Daoy (cell line): Measurements from ENCODE around the gene SYPL1. TPM values are rescaled to one million over a fixed set of nuclear protein-coding genes. Genes with fewer than 3 reads are reported as not detected.
A peak's percentile ranks its signal among the peaks of the same experiment; 100 is the strongest.

ENCODE experiments used
- DNase-seq: peaks from one replicate; pipeline ENCODE4 v3.0.0-alpha.2; 2015; ENCODE audit warnings: low read depth
- total RNA-seq: library from RNA; depleted of rRNA; stranded (reverse); fragments of >200 nt; shearing (Covaris generic); gene quantifications from 2 replicates; pipeline ENCODE4 v1.2.3, GENCODE V29; 2014

Gene SYPL1
- total RNA-seq, 1 experiment from 2014 or later: 67.9 TPM

DNA sequence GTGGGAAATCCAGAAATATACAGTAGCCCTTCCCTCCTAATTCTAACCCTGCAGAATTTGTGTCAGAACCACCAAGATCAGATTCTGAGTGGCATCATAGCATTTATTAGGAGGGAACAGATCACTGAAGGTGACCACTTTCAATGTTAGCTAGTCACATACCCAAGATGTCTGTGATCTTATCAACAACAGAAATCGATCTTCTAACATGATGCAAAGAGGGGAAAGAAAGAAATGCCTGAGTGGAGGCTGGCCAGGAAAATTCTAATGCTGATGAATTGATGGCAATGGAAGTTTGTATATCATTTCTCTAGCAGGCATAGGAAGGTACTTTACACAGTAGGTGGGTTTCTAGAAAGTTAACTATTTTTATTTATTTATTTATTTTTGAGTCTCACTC, 10.6 kb upstream of the SYPL1 start:
- DNase-seq: no peak

- DNase-seq: no peak
These were observed 9.2 kb upstream of the SYPL1 start for GRCh38 chr7:106121189-106121810.

GRCh38 chr7:106120500-106120899, 8.4 kb upstream of the SYPL1 start:
- no peak for DNase-seq

- no peak for DNase-seq
These were observed 7.6 kb upstream of the SYPL1 start for GRCh38 chr7:106119719-106120118.

DNA sequence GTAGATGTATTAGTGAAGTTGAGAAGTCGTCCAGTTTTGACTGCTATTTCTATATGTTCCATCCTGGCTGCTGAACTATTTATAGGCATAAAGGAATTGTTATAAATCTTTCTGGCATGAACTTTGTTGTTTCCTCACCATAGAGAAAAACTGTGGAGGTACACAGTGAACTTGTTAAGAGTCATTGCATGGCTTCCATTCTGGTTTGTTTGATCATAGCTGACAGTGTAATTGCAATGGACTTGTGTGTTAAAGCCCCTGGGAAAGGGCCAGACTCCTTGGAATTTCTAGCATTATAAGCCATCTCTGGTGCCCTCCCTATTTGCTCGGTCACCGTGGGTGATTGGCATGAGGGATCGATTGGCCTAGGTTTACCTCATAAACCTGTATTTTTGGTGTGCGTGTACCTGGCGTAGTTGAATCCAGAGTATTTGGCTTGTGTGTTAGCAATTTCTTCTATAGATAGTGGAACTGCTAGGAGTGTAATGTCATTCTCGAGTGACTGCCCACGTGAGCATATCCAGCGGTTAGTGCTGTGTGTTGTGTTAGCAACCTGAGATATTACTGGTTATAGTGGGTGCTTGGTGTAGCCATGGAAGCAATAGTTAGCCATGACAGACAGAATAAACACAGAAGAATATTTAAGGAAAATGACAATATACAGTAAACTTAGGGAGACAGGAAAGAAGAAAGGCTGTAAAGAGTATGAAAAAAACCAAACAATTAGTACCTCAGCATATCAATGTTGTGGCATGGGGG, 5.9 kb upstream of the SYPL1 start:
- DNase-seq: no peak

DNA sequence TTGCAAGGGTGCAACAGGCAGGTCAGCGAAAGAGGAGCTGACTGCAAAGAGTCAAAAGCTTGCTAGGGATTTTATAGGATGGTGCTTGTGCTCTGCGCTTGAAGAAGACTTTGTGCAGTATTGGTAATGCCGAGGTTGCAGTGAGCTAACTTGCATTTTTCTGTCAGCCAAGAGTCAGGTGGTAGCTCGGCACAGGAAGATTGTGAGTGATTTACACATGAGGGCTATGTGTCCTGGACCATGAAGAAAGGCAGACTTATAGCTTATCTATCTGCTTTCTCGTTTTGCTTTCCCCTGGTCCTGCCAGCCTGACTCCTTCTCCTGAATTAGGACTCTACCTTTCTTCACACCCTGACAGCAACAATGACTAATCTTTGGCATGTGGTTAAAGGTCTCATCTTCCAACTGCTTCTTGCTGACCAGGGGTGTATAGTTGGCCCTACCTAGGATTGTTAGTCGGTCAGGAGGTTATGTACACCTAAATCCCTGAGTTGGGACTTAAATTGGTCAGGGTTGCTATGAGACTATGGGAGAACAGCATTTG, 4.1 kb upstream of the SYPL1 start:
- no peak for DNase-seq

DNA sequence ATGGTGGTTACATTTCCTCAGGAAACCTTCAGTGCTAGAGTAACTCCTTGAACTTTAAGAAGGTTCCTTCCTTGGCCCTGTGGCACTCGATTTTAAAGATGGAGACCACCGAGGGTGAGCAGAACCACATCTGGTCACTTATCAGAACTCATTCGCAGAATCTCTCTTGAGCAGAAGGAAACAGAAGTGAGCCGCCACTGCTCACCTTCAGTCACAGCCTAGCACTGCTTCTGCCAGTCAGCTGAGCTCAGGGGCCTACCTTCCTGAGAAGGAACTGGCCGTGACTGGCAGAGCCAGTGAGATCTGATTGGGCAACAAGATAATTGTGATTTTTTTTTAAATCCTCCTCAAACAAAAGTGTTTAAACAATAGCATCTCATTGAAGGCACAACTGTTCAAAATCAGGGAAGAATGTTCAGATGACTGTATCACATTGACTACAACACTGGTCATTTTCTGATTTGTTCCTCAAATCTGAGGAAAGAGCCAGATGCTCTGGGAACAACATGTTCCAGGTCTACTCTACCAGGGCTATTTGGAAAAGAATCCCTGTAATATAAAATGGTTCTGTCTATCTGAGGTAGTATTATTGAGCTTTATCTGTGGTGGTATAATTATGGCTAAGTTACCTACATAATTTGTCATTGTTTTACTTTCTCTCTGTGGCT, 2.7 kb upstream of the SYPL1 start:
- DNase-seq: no peak

- DNase-seq: no peak
These were observed 885 bp upstream of the SYPL1 start for GRCh38 chr7:106112972-106113421.

DNA sequence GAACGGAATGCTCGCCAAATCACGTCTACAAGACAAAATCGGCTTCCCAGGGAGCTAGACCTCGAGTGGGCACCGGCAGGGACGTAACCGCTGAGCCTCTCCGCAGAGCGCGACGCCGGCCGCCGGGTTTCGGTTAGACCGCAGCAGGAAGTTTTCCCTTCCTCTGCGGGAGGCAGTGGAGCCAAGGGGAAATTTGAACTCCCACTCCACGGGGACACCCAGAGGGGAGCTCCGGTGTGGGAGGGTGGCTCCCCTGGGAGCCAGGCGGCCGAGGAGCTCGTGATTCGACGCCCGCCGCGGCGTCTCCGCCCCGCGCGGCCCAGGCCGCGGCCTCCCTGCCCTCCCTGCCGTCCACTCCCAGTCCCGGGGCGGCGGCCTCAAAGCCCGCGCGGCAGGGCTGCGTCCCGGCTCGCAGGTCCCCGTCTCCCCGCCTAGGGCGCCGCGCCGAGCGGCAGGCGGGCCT, 426 bp downstream of the SYPL1 start:
- no peak for DNase-seq

- DNase-seq: peak; percentile 29
These were observed 1.0 kb downstream of the SYPL1 start for GRCh38 chr7:106110885-106111654.

DNA sequence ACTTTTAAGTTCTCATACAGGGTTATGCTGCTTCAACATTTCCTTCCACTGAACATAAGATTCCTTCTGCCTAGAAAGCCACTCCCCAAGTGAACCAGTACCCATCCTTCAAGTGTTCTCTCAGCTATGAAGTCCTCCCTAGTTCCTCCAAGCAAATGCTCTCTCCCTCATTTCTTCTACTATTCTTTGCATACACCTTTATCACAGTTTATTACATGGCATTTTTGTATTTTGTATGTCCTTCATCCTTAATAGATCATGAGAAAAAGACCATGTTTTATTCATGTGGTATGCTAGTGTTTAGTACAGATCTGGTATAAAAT, 1.9 kb downstream of the SYPL1 start:
- DNase-seq: no peak

DNA sequence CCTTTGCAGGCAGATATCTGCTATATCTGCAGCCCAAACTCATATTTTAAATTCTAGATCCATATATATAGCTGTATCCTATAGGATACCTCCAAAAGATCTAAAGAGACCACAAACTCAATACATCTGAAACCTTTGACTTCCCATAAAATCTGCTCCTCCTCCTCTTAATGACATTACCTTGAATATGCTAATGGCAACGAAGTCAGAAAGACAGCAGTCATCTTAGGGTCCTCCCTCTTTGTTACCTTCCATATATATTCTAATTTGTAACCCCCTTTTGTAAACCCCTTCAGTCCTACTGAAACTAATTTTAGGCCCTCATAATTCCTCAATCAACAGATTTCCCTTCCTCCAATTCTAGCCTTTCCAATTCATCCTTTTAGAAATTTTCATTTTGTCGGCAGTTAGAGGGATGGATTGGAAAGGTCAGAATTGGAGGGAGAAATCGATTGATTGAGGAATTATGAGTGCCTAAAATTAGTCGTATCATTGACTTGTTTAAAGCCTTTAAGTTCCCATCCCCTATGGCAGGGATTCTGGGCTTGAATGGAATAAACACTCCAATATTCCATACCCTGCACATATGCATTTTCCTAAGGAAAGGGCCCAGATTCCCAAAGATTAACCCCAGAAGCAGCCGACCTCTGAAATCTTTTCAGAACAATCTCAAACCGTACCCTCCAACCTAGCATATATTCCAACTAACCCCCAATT, 2.4 kb downstream of the SYPL1 start:
- DNase-seq: no peak

DNA sequence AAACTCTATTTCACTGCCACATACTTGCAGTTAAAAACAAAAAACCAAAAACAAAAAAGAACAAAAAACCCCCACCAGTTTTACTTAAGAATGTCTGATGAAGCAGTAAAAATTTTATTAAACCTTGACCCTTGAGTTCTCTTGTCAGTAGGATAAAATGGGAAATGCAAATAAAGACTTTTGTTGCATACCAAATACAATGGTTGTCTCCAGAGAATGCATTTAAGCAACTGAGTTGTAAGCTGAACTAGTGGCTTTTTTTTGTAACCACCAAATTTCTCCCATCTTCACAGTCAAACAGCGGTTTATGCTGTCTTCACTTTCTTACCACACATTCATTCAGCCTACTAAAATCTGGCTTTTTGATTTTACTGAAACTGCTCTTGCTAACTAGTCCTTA, 3.1 kb downstream of the SYPL1 start:
- DNase-seq: no peak

GRCh38 chr7:106104721-106105260, 7.3 kb downstream of the SYPL1 start:
- no peak for DNase-seq

GRCh38 chr7:106102387-106102966, 9.6 kb downstream of the SYPL1 start:
- DNase-seq: no peak

DNA sequence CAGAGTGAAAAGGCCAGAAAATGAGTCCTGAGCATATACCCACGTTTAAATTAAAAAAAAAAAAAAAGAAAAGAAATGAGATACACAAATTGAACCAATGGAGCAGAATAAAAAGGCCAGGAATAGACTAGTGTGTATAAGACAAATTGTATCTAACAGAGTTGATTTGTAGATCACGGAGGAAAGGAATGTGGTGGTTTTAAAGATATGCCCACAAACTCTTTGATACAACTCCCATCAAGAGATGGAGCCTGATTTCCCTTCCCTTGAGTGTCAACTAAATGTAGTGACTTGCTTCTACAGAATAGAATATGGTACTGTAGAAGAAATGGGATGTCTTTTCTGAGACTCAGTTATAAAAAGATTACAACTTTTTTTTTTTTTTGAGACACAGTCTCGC, 10.4 kb downstream of the SYPL1 start:
- no peak for DNase-seq

GRCh38 chr7:106100863-106101629, 11.1 kb downstream of the SYPL1 start:
- no peak for DNase-seq

DNA sequence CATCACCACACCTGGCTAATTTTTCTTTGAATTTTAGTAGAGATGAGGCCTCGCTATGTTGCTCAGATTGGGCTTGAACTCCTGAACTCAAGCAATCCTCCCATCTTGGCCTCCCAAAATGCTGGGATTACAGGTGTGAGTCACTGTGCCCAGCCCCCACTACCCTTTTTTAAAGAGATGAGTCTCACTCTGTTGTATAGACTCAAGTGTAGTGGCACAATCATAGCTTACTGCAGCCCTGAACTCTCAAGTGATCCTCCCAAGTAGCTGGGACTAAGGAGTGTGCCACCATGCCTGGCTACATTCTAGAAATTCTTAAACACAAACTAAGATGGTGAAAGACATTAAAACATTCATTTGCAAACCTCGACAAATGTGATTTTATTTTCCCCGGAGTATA, 12.6 kb downstream of the SYPL1 start:
- DNase-seq: no peak

GRCh38 chr7:106098889-106099288, 13.2 kb downstream of the SYPL1 start:
- no peak for DNase-seq

- no peak for DNase-seq
These were observed 16.5 kb downstream of the SYPL1 start for GRCh38 chr7:106095634-106096033.
